ENCODE measurements around the gene C3orf20. TPM values are rescaled to one million over a fixed set of nuclear protein-coding genes. Genes with fewer than 3 reads are reported as not detected.

C3orf20 gene
- total and polyA plus RNA-seq, 9 of the 15 experiments (the other 6 are each of a cell fraction or from before 2014, with no cell fraction given): 0.04 TPM; not detected in 8

- peak; percentile 73; the same call in 1 of the 2 replicates for TF ChIP-seq SMAD3 (CRISPR knock-in tag; conservative IDR thresholded peaks at IDR 0.05)
- peak; percentile 67; the same call in 1 of the 2 replicates for TF ChIP-seq PHB (CRISPR knock-in tag; IDR thresholded peaks at IDR 0.05)
- TF ChIP-seq EP300 (IDR thresholded peaks at IDR 0.05; ENCODE audit: low read length): peak; percentile 80; the same call in 1 of the 2 replicates
- no peak for TF ChIP-seq SIX5 (IDR thresholded peaks at IDR 0.05; ENCODE audit: borderline replicate concordance in 1 of 2, insufficient read depth in 1 of 2, low read depth in 1 of 2, low read length in 2 of 2)
- TF ChIP-seq, protein P1, sequence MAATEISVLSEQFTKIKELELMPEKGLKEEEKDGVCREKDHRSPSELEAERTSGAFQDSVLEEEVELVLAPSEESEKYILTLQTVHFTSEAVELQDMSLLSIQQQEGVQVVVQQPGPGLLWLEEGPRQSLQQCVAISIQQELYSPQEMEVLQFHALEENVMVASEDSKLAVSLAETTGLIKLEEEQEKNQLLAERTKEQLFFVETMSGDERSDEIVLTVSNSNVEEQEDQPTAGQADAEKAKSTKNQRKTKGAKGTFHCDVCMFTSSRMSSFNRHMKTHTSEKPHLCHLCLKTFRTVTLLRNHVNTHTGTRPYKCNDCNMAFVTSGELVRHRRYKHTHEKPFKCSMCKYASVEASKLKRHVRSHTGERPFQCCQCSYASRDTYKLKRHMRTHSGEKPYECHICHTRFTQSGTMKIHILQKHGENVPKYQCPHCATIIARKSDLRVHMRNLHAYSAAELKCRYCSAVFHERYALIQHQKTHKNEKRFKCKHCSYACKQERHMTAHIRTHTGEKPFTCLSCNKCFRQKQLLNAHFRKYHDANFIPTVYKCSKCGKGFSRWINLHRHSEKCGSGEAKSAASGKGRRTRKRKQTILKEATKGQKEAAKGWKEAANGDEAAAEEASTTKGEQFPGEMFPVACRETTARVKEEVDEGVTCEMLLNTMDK (IDR thresholded peaks at IDR 0.05; ENCODE audit: borderline replicate concordance, insufficient read depth, low read depth, low read length, poor library complexity, severe bottlenecking): peak; percentile 76
- TF ChIP-seq ZNF134 (CRISPR knock-in tag; conservative IDR thresholded peaks at IDR 0.05): no peak
- 0 out of 2 replicates have a peak, but pooled peaks have one; percentile 15 for TF ChIP-seq ZNF830 (CRISPR knock-in tag; IDR thresholded peaks at IDR 0.05)
- no peak for TF ChIP-seq ZNF778 (CRISPR knock-in tag; IDR thresholded peaks at IDR 0.05)
- TF ChIP-seq ZBTB9 (CRISPR knock-in tag; IDR thresholded peaks at IDR 0.05): no peak; the same call in 1 of the 2 replicates
- no peak for TF ChIP-seq XRCC3 (IDR thresholded peaks at IDR 0.05)
- no peak for TF ChIP-seq TCF3 (CRISPR knock-in tag; IDR thresholded peaks at IDR 0.05)
- TF ChIP-seq, protein P2, sequence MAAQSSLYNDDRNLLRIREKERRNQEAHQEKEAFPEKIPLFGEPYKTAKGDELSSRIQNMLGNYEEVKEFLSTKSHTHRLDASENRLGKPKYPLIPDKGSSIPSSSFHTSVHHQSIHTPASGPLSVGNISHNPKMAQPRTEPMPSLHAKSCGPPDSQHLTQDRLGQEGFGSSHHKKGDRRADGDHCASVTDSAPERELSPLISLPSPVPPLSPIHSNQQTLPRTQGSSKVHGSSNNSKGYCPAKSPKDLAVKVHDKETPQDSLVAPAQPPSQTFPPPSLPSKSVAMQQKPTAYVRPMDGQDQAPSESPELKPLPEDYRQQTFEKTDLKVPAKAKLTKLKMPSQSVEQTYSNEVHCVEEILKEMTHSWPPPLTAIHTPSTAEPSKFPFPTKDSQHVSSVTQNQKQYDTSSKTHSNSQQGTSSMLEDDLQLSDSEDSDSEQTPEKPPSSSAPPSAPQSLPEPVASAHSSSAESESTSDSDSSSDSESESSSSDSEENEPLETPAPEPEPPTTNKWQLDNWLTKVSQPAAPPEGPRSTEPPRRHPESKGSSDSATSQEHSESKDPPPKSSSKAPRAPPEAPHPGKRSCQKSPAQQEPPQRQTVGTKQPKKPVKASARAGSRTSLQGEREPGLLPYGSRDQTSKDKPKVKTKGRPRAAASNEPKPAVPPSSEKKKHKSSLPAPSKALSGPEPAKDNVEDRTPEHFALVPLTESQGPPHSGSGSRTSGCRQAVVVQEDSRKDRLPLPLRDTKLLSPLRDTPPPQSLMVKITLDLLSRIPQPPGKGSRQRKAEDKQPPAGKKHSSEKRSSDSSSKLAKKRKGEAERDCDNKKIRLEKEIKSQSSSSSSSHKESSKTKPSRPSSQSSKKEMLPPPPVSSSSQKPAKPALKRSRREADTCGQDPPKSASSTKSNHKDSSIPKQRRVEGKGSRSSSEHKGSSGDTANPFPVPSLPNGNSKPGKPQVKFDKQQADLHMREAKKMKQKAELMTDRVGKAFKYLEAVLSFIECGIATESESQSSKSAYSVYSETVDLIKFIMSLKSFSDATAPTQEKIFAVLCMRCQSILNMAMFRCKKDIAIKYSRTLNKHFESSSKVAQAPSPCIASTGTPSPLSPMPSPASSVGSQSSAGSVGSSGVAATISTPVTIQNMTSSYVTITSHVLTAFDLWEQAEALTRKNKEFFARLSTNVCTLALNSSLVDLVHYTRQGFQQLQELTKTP (IDR thresholded peaks at IDR 0.05; ENCODE audit: low read depth in 1 of 2, partially characterized antibody in 2 of 2): no peak
- TF ChIP-seq MAZ (CRISPR knock-in tag; conservative IDR thresholded peaks at IDR 0.05 in 1 of 2, IDR thresholded peaks at IDR 0.05 in 1 of 2): 0 out of 4 replicates have a peak, but pooled peaks have one; percentile 28 to 50
These were observed 28.1 kb upstream of the C3orf20 start (continued) for GRCh38 chr3:14646589-14647413.
